Astrocyte of the spinal cord (primary cell): Measurements from ENCODE around the gene ACAT2.

ENCODE experiments used
- DNase-seq: peaks from one replicate; pipeline ENCODE4 v3.0.0; 2011; ENCODE audit warnings: low read depth, low spot score
- H3K4me3 ChIP-seq: 2 replicates; pipeline ENCODE4 v1.5.1; 2011; ENCODE audit warnings: low read depth, mild to moderate bottlenecking, low read length, moderate library complexity
- in situ Hi-C: cut with HindIII; loops from 2 replicates; pipeline ENCODE4 v1.10.0; 2017; ENCODE audit warnings: low sequenced_read_pairs
- TF ChIP-seq, protein P1 (sequence below): IDR thresholded peaks from 2 replicates; pipeline ENCODE4 v1.5.1; 2012; ENCODE audit warnings: low read depth, mild to moderate bottlenecking, low read length, inconsistent platforms

Gene ACAT2

DNA sequence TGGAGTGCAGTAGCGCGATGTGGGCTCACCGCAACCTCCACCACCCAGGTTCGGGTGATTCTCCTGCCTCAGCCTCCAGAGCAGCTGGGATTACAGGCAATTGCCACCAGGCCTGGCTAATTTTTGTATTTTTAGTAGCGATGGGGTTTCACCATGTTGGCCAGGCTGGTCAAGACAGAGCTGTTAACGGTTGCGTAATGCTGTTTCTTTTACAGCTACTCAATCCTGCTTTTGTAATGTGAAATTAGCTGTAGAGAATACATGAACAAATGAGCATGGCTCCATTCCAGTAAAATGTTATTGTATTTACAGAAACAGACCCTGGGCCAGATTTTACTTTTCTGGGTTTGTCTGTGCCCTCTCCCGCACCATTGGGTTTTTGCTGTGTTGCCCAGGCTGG, 40.1 kb downstream of the ACAT2 start:
- H3K4me3 ChIP-seq, result no peak overlapping the region
- in situ Hi-C loops, result no loop called here
- no peak for DNase-seq
- TF ChIP-seq, protein P1, sequence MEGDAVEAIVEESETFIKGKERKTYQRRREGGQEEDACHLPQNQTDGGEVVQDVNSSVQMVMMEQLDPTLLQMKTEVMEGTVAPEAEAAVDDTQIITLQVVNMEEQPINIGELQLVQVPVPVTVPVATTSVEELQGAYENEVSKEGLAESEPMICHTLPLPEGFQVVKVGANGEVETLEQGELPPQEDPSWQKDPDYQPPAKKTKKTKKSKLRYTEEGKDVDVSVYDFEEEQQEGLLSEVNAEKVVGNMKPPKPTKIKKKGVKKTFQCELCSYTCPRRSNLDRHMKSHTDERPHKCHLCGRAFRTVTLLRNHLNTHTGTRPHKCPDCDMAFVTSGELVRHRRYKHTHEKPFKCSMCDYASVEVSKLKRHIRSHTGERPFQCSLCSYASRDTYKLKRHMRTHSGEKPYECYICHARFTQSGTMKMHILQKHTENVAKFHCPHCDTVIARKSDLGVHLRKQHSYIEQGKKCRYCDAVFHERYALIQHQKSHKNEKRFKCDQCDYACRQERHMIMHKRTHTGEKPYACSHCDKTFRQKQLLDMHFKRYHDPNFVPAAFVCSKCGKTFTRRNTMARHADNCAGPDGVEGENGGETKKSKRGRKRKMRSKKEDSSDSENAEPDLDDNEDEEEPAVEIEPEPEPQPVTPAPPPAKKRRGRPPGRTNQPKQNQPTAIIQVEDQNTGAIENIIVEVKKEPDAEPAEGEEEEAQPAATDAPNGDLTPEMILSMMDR, result no peak

DNA sequence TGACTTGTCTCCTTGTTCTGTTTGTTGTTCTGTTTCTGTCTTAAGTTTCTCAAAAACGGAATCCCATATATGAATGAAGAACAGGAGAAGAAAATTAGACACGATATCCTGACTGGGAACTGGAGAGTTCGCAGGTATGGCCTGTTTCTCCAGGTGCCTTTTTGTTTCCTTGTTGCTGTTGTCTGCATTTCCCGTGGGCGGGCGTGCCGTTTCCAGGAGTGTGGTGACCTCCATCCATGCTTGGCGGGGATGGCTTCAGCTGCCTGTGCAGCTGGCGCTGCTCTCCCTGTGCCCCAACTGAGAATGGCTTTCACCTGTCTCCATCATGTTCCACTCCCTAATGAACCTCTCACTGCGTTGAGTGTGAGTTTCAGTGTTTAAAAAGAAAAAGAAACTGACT, 42.7 kb downstream of the ACAT2 start:
- DNase-seq, result no peak
- no peak overlapping the region for H3K4me3 ChIP-seq
- TF ChIP-seq, protein P1, result no peak
- in situ Hi-C loops, result no loop called here

DNA sequence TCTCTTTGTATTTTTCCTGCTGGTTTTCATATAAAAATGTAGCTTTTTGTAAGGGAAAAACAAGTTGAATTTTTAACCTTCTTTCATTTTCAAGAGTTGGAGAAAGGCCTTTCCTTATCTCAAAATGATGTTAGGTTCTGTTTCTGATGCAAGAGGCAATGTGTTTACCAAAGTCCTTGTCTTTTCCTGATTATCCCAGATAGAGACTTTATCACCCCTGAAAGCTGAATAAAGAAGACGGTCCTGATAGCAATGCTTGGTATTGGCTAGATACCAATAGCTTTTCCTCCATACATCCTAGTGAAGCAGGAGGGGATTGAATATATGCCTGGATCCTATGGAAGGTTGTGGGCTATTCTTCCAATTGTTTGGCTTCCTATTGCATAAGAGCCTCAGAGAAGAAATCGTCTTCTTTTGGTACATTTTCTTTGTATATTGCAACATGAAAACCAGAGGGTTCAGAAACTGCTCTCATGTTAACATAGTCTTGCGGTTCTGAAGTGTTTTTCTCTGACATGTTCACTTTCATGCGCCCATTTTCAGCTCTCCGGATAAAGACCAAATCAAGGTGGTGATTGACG, 43.7 kb downstream of the ACAT2 start:
- TF ChIP-seq, protein P1, result no peak
- no peak overlapping the region for H3K4me3 ChIP-seq
- no peak for DNase-seq
- in situ Hi-C loops, result no loop called here

DNA sequence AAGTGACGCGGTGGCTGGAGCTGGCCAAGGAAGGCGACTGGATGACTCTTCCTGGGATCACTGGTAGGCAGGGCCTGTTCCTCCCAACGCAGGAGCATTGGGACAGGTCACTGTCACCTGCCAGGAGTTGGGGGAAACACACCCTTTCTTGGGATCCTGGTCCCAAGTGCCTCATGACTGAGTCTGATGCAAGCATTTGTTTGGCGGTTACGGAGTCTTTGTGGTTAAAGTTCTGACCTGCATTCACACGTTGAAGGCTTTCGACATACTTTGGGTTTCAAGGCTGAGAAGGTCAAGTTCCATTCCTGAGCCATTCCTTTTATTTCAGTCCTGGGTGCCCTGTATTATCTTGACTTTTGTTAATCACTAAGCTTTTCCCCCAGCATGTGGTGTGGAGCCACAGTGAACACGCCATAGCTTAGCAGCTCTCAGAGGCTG, 44.2 kb downstream of the ACAT2 start:
- no peak overlapping the region for H3K4me3 ChIP-seq
- in situ Hi-C loops, result no loop called here
- DNase-seq, result no peak
- TF ChIP-seq, protein P1, result no peak

DNA sequence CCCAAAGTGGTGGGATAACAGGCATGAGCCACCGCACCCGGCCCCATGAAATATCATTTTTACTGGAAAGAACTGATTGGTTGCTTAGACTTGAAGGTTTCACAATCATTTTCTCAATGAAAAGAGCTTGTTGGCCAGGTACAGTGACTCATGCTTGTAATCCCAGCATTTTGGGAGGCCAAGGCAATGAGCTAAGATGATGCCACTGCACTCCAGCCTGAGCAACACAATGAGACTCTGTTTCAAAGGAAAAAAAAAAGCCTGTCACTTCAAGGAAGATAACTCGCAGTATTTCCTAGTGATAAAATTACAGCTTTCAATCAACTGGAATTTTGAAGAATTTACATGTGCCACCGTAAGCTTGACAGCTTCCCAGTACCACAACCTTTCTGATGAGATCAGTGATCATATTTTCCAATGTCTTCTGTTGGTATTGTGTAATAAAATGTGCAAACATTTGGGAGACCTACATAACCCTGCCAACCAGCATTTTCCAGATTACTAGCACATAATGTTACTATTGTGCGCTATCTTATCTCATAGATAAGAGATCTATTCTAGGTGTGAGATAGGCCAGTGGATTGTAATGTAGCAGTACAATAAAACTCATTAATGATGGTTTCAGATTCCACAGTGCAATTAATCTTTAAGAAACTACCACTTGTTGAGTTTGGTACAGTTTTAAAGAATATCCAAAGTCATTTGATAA, 45.5 kb downstream of the ACAT2 start:
- no peak for DNase-seq
- TF ChIP-seq, protein P1, result no peak
- in situ Hi-C loops, result no loop called here
- no peak overlapping the region for H3K4me3 ChIP-seq

DNA sequence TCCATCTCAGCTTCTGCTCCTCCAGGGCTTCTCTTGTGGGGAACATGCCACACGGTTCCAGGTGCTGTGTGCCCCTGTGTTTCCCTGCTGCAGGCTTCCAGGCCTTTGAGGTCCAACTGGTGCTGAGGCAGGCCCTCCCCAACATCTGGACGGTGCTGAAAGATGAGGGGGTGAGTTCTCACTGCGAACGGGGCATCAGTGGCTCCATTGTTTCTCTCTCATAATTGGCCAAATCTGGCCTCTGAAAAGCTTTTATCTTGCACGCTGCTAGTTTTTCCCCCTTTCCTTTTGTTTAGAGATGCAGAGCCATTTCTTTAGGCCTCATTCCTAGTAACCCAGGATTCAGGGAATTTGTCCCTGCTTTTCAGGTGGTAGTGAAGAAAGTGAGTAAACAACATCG, 46.8 kb downstream of the ACAT2 start:
- no peak for DNase-seq
- H3K4me3 ChIP-seq, result no peak overlapping the region
- in situ Hi-C loops, result no loop called here
- TF ChIP-seq, protein P1, result no peak
